K562 treated with DMSO at 1 percent for 12 hours (cell line): ENCODE results near the gene KMT2D. TPM values are rescaled to one million over a fixed set of nuclear protein-coding genes. Genes with fewer than 3 reads are reported as not detected.

ENCODE experiments used
- total RNA-seq: library from RNA; unstranded; fragments of 300-600 nt; gene quantifications from 2 replicates; pipeline ENCODE4 v1.2.3, GENCODE V29; 2022; ENCODE audit not compliant: insufficient read depth

The KMT2D gene, protein sequence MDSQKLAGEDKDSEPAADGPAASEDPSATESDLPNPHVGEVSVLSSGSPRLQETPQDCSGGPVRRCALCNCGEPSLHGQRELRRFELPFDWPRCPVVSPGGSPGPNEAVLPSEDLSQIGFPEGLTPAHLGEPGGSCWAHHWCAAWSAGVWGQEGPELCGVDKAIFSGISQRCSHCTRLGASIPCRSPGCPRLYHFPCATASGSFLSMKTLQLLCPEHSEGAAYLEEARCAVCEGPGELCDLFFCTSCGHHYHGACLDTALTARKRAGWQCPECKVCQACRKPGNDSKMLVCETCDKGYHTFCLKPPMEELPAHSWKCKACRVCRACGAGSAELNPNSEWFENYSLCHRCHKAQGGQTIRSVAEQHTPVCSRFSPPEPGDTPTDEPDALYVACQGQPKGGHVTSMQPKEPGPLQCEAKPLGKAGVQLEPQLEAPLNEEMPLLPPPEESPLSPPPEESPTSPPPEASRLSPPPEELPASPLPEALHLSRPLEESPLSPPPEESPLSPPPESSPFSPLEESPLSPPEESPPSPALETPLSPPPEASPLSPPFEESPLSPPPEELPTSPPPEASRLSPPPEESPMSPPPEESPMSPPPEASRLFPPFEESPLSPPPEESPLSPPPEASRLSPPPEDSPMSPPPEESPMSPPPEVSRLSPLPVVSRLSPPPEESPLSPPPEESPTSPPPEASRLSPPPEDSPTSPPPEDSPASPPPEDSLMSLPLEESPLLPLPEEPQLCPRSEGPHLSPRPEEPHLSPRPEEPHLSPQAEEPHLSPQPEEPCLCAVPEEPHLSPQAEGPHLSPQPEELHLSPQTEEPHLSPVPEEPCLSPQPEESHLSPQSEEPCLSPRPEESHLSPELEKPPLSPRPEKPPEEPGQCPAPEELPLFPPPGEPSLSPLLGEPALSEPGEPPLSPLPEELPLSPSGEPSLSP (N-terminal part only)
- total RNA-seq = 7.2 and 74.6 TPM in 2 replicates

DNA sequence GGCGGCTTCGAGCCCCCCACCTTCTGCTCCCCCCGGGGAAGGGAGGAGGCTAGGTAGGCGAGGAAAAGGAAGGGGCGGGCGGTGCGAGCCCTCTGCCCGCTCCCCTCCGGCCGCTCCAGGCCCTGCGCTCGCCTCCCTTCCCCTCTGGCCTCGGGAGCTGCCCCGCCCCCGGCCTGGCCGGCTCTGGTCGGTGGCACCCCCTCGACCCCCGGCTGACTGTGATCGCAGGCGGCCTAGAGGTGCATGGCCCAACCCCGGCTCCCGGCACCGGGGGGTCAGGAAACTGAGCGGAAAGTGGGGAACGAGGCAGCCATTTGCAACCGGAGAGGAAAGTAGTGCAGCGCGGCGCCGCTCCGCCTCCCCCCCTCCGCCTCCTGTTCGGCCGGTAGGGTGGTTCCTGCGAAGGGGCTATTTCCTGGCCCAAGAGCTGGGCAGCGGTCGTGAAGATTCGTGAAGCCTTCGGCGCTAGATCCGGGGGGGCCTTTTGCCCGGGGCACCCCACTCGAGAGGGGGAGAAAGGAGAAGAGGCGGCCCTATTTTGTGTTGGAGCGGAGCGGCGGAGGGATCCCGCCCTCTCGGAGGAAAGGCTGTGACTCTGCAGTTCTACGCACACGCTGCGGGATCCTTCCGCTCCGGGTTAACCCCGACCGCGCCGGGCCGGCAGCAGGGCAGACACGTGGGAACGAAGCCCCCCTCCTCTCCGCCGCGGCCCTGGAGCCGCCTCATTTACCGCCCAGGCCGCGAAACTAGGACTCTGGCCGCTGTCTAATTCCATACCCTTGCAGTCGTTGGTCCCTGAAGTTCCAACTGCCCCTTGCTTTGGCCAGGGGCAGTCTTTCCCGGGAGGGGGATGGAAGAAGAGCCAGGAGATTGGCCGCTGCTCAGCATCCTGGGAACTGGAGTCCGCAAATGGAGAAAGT is at the start of gene KMT2D:
TSS of gene KMT2D (minus strand) at position 558 of the 920 bp plus-strand sequence. CDS start 5,470 bp downstream, outside the sequence.

DNA sequence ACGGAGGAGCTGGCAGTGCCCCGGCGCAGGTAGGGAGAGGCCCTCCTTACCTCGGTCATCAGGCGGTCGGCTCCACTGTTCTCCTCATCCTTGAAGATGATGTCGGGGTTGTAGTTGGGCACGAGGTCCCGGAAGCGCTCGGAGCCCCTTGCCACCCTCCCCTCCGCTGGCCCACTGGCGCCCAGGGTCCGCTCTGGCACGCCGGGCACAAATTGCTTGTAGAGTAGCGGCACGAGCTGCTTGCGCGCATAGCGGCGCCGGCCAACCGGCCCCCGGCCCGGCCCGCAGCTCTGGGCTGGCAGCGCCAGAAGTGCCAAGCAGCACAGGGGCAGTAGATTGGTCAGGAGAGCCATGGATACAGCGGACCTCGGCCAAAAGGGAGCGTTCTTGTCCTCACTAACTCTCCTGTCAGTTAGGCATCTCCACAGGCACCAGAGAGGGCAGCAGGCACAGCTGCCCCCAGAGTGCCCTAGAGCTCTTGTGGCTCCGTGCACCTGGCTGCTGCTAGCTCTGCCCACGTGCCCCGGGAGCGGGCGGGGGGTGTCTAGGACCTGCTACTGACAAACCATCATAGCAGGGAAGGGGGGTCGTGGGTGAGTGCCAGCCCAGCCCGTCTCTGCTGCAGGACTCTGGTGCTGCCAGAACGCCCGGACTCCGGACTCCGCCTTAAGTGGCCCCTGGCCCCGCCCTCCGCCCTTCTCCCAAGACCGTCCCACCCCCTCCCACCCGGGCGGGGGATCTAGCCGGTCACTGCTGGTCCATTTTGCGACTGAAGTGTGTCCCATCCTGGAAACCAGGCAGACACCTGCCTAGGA is 33.8 kb upstream of the KMT2D start, which contains the start of gene DHH:
TSS of gene DHH (minus strand) at position 642 of the 815 bp plus-strand sequence. CDS start at position 353, 289 bp downstream.

DNA sequence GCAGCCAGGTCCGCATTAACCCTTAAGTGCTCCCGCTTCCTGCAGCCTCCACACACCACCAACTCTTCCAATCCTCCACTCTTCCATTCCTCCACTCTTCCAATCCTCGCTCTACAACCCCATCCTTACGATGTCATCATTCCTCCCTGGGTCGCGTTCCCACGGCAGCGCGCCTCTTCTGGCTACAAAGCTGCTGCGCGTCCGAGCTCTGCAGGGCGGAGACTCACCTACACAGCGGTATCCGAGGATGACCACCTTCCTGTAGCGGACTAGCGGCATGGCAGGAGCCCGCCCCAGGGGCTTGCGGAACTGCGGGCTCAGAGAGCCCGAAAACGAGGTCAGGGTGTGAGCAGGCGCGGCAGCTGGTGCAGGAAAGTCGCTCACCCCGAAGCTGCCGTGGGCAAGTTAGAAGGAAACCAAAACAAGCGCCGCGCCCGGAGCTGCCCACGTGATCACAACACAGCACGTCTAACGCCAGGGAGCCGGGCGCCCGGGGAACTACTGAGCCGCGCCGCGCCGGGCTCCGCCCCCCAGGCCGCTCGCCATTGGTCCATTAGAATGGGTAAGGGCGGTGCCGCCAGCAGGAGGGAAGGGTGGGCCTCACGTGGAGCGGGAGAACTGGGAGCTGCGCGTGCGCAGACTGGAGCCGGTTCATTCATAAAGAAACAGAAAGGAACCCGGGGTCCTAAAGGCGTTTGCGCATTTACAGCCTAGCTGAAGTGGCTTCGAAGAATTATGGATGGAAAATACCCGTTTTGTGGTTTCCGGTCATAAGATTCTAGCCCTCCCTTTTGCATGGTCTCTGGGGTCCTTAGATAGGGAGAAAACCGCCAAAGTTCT is 9.1 kb upstream of the KMT2D start, which contains the start of gene RHEBL1:
TSS of gene RHEBL1 (minus strand) at position 473 of the 840 bp plus-strand sequence. CDS start at position 279, 194 bp downstream.

DNA sequence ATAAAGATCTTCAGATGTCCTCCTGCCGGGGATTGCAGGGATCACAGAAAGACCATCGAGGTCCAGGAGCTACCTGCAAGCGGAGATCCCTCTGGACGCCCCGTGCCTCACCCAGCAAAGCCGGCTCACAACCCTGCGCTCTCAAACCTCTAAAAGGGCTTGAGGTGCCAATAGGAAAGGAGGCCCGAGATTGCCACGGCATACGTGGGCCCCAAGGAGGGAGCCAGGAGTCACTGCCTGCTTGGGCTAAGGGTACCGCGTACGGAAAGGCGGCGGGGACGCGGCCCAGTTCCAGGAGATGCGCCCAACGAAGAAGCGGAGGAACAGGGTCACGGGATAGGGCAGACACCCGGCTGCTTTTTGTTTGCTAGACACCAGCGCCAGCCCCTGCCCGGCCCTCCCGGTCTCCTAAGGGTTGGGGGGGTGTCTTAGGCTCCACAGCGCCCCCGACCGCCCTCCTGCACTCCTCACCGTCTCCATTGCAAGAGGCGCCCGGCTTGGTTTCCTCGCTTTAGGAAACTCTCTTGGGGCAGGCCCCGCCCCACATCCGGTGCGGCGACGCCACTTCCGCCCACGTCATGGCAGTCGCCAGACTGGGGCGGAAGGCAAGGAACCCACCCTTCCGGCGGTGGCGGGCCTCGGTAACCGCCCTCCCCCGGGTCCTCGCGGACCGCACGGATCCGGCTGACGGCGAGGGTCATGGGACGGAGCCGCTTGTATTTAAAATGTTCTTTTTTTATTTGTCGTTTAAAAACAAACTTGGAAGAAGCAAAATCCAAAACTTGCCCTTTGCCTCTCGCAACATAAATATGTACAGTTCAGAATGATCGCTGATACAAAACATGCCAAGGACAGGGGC is 42.1 kb downstream of the KMT2D start, which contains the start of gene PRKAG1:
TSS of gene PRKAG1 (minus strand) at position 516 of the 859 bp plus-strand sequence. CDS start at position 480, 36 bp downstream.

Other genes with a start within 250 kb of the KMT2D start
- 0.49 and 1.6 TPM in 2 replicates for gene CACNB3, start 242.3 kb downstream of the KMT2D start, total RNA-seq
- 49.7 and 86.9 TPM in 2 replicates for gene DDX23, start 208.6 kb downstream of the KMT2D start, total RNA-seq
- 1.1 and 1.3 TPM in 2 replicates for gene RND1, start 194.9 kb downstream of the KMT2D start, total RNA-seq
- gene FKBP11, start 135.3 kb downstream of the KMT2D start, total RNA-seq = 4.0 and 5.5 TPM in 2 replicates
- 50.1 and 87.6 TPM in 2 replicates for gene ARF3, start 103.3 kb downstream of the KMT2D start, total RNA-seq
- gene WNT10B, start 89.1 kb downstream of the KMT2D start, total RNA-seq = 0.72 TPM in 1 of 2 replicates, not detected in the other
- gene WNT1, start 82.5 kb downstream of the KMT2D start, total RNA-seq = not detected in 2 replicates
- 0.27 and 0.62 TPM in 2 replicates for gene DDN, start 61.4 kb downstream of the KMT2D start, total RNA-seq
- 58.2 and 84.6 TPM in 2 replicates for gene PRKAG1, start 42.0 kb downstream of the KMT2D start, total RNA-seq
- gene RHEBL1, start 9.2 kb upstream of the KMT2D start, total RNA-seq = 22.2 and 32.9 TPM in 2 replicates
- 1.2 and 1.8 TPM in 2 replicates for gene DHH, start 34.0 kb upstream of the KMT2D start, total RNA-seq
- gene LMBR1L, start 50.1 kb upstream of the KMT2D start, total RNA-seq = 31.8 and 42.0 TPM in 2 replicates
- 2,187 and 2,718 TPM in 2 replicates for gene TUBA1B, start 70.6 kb upstream of the KMT2D start, total RNA-seq
- gene TUBA1A, start 128.3 kb upstream of the KMT2D start, total RNA-seq = 37.1 and 40.4 TPM in 2 replicates
- 697 and 747 TPM in 2 replicates for gene TUBA1C, start 204.3 kb upstream of the KMT2D start, total RNA-seq
- gene PRPH, start 234.4 kb upstream of the KMT2D start, total RNA-seq = 1.1 and 3.9 TPM in 2 replicates